Measurements from ENCODE around the gene MYT1. TPM values are rescaled to one million over a fixed set of nuclear protein-coding genes. Genes with fewer than 3 reads are reported as not detected.

The MYT1 gene
- polyA plus RNA-seq, 1 donor from 2014 or later, result 35.8 TPM

DNA sequence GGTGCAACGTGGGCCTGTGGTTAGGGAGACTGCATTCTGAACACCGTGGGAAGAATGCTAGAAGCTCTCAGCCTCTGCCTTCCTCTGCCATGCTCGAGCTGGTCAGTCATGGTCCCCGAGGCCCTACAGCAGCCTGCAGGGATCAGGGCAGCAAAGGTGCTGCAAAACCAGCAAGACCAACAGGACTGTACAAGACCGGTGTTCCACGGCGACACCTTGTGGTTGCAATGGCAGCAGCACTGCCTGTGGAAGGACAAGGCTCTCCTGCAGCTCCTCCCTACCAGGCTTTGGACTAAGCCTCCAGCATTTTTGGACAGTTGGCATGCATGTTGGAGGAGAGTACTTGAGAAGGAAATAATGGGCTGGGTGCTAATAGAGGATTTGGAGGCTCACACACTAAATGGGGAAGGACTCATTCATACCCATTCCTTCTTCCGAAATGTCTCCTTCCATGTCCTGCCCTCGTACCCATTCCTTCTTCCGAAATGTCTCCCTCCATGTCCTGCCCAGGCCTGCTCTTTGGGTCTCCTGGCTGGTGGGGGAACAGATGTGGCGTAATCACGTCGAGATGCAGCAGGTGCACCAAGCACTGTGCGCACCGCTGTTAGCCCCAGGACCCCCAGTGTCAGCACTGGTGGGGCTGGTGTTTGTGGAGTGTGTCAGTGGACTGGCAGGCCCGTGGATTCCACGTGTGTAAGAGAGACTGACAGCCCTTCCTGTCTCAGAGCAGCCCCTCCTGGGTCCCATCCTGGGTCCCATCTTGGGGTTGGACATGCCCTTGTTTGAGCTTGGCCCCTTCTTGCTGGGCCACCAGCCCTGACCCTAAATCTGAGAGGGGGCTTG, 18.6 kb upstream of the MYT1 start:
- H2AFZ ChIP-seq (ENCODE audit: low read depth, low read length), result no peak overlapping the region
- H3K9me3 ChIP-seq (ENCODE audit: low read length), result no peaks in the 10 kb centered on the region
- TF ChIP-seq EZH2 (IDR thresholded peaks at IDR 0.05; ENCODE audit: borderline replicate concordance, insufficient read depth, low read length, poor library complexity, severe bottlenecking) (no peak), POLR2AphosphoS5 (IDR thresholded peaks at IDR 0.05) (no peak), SMC3 (conservative IDR thresholded peaks at IDR 0.05; ENCODE audit: poor library complexity) (no peak), RAD21 (conservative IDR thresholded peaks at IDR 0.05) (no peak), EP300 (conservative IDR thresholded peaks at IDR 0.05; ENCODE audit: poor library complexity, severe bottlenecking) (no peak), MXI1 (conservative IDR thresholded peaks at IDR 0.05; ENCODE audit: poor library complexity, severe bottlenecking) (no peak), TAF1 (IDR thresholded peaks at IDR 0.05; ENCODE audit: low read depth) (no peak)
- TF ChIP-seq, protein P1, sequence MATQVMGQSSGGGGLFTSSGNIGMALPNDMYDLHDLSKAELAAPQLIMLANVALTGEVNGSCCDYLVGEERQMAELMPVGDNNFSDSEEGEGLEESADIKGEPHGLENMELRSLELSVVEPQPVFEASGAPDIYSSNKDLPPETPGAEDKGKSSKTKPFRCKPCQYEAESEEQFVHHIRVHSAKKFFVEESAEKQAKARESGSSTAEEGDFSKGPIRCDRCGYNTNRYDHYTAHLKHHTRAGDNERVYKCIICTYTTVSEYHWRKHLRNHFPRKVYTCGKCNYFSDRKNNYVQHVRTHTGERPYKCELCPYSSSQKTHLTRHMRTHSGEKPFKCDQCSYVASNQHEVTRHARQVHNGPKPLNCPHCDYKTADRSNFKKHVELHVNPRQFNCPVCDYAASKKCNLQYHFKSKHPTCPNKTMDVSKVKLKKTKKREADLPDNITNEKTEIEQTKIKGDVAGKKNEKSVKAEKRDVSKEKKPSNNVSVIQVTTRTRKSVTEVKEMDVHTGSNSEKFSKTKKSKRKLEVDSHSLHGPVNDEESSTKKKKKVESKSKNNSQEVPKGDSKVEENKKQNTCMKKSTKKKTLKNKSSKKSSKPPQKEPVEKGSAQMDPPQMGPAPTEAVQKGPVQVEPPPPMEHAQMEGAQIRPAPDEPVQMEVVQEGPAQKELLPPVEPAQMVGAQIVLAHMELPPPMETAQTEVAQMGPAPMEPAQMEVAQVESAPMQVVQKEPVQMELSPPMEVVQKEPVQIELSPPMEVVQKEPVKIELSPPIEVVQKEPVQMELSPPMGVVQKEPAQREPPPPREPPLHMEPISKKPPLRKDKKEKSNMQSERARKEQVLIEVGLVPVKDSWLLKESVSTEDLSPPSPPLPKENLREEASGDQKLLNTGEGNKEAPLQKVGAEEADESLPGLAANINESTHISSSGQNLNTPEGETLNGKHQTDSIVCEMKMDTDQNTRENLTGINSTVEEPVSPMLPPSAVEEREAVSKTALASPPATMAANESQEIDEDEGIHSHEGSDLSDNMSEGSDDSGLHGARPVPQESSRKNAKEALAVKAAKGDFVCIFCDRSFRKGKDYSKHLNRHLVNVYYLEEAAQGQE (IDR thresholded peaks at IDR 0.05; ENCODE audit: borderline replicate concordance), result no peak
- TF ChIP-seq, protein P2, sequence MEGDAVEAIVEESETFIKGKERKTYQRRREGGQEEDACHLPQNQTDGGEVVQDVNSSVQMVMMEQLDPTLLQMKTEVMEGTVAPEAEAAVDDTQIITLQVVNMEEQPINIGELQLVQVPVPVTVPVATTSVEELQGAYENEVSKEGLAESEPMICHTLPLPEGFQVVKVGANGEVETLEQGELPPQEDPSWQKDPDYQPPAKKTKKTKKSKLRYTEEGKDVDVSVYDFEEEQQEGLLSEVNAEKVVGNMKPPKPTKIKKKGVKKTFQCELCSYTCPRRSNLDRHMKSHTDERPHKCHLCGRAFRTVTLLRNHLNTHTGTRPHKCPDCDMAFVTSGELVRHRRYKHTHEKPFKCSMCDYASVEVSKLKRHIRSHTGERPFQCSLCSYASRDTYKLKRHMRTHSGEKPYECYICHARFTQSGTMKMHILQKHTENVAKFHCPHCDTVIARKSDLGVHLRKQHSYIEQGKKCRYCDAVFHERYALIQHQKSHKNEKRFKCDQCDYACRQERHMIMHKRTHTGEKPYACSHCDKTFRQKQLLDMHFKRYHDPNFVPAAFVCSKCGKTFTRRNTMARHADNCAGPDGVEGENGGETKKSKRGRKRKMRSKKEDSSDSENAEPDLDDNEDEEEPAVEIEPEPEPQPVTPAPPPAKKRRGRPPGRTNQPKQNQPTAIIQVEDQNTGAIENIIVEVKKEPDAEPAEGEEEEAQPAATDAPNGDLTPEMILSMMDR (IDR thresholded peaks at IDR 0.05; ENCODE audit: poor library complexity, severe bottlenecking), result no peak
- no peak overlapping the region for H3K9ac ChIP-seq (ENCODE audit: low read length)
- H3K27ac ChIP-seq (ENCODE audit: low read length), result no peak overlapping the region
- no peak overlapping the region for H3K4me2 ChIP-seq (ENCODE audit: low read length)
- no peak overlapping the region for H3K4me3 ChIP-seq (ENCODE audit: low read length)
- H3K9me2 ChIP-seq (ENCODE audit: insufficient read depth, low read length), result no peaks in the 10 kb centered on the region
- H3K36me3 ChIP-seq (ENCODE audit: insufficient read depth, low read length), result no peaks in the 10 kb centered on the region
- H3F3A ChIP-seq (ENCODE audit: insufficient read depth, low read length, poor library complexity, severe bottlenecking), result no peaks in the 10 kb centered on the region
- no peaks in the 10 kb centered on the region for H3K79me2 ChIP-seq (replicated peaks; ENCODE audit: insufficient read depth, low read length)
- H4K20me1 ChIP-seq (ENCODE audit: insufficient read depth), result no peaks in the 10 kb centered on the region
- H3K27me3 ChIP-seq (ENCODE audit: insufficient read depth, low read depth, low read length), result no peaks in the 10 kb centered on the region

- no peaks in the 10 kb centered on the region for H3F3A ChIP-seq (ENCODE audit: insufficient read depth, low read length, poor library complexity, severe bottlenecking)
- TF ChIP-seq POLR2AphosphoS5 (IDR thresholded peaks at IDR 0.05), result no peak
- TF ChIP-seq MXI1 (conservative IDR thresholded peaks at IDR 0.05; ENCODE audit: poor library complexity, severe bottlenecking), result no peak
- no peak for TF ChIP-seq SMC3 (conservative IDR thresholded peaks at IDR 0.05; ENCODE audit: poor library complexity)
- no peak for TF ChIP-seq TAF1 (IDR thresholded peaks at IDR 0.05; ENCODE audit: low read depth)
- TF ChIP-seq, protein P2 (IDR thresholded peaks at IDR 0.05; ENCODE audit: poor library complexity, severe bottlenecking), result no peak
- TF ChIP-seq, protein P1 (IDR thresholded peaks at IDR 0.05; ENCODE audit: borderline replicate concordance), result no peak
- no peak for TF ChIP-seq EP300 (conservative IDR thresholded peaks at IDR 0.05; ENCODE audit: poor library complexity, severe bottlenecking)
- no peak for TF ChIP-seq RAD21 (conservative IDR thresholded peaks at IDR 0.05)
- no peak for TF ChIP-seq EZH2 (IDR thresholded peaks at IDR 0.05; ENCODE audit: borderline replicate concordance, insufficient read depth, low read length, poor library complexity, severe bottlenecking)
Measured at GRCh38 chr20:64146301-64146935, 17.8 kb upstream of the MYT1 start.

More at GRCh38 chr20:64146301-64146935, 17.8 kb upstream of the MYT1 start:
- Histone ChIP-seq H3K27ac (ENCODE audit: low read length) (no peak overlapping the region), H3K9me2 (ENCODE audit: insufficient read depth, low read length) (no peaks in the 10 kb centered on the region), H3K9me3 (ENCODE audit: low read length) (no peaks in the 10 kb centered on the region), H3K4me3 (ENCODE audit: low read length) (no peak overlapping the region), H2AFZ (ENCODE audit: low read depth, low read length) (no peak overlapping the region), H3K9ac (ENCODE audit: low read length) (peak overlapping the region; percentile 41), H4K20me1 (ENCODE audit: insufficient read depth) (no peaks in the 10 kb centered on the region), H3K4me2 (ENCODE audit: low read length) (no peak overlapping the region), H3K27me3 (ENCODE audit: insufficient read depth, low read depth, low read length) (no peaks in the 10 kb centered on the region), H3K36me3 (ENCODE audit: insufficient read depth, low read length) (no peaks in the 10 kb centered on the region), H3K79me2 (replicated peaks; ENCODE audit: insufficient read depth, low read length) (no peaks in the 10 kb centered on the region)

Data from neural cell (in vitro differentiated cells).